Endothelial cell of hepatic sinusoid (primary cell): Measurements from ENCODE around the gene MSANTD2.

ENCODE experiments used
- in situ Hi-C: cut with HindIII; loops from 2 replicates; pipeline ENCODE4 v1.10.0; 2017; ENCODE audit warnings: low sequenced_read_pairs

The MSANTD2 gene

GRCh38 chr11:124756753-124757227 is 43.4 kb downstream of the MSANTD2 start:
- in situ Hi-C loops, result no loop called here

- in situ Hi-C loops, result no loop called here
Observed at GRCh38 chr11:124756033-124756752, 44.0 kb downstream of the MSANTD2 start.

DNA sequence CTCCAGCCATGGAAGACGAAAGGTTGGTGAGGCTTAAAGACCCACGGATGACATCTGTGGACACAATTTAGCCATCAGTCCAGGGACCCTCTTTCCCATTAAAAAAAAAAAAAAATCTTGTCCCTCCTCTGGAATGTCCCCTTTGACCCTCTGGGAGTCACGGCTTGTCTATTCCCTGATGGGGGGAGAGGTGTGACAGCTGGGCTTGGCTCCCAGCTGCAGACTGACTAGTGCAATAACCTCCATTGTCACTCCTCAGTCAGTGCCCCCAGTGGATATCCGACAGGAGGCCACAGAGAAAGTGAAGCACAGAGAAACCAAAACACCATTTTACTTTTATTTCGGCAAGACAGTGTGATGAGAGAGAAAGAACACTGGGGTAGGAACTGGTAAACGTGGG is 45.5 kb downstream of the MSANTD2 start:
- in situ Hi-C loops, result no loop called here

DNA sequence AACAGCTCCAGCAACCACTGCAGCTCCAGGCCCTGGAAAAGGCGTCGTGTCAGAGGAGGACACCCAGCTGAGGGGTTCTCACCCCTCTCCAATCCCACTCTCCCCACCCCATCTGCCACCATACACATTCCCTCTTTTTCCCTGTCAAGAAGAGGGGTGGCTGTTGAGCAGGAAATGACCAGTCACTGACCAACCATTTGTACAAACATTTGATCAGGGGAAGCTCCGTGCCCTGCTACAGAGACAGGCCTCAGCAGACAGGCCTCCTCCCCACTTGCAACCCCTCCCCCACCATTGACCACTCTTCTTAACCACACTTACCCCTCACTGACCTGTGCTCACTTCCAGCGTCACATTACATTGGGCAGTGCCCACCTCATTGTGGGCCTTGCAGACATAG is 45.9 kb downstream of the MSANTD2 start:
- in situ Hi-C loops, result no loop called here

DNA sequence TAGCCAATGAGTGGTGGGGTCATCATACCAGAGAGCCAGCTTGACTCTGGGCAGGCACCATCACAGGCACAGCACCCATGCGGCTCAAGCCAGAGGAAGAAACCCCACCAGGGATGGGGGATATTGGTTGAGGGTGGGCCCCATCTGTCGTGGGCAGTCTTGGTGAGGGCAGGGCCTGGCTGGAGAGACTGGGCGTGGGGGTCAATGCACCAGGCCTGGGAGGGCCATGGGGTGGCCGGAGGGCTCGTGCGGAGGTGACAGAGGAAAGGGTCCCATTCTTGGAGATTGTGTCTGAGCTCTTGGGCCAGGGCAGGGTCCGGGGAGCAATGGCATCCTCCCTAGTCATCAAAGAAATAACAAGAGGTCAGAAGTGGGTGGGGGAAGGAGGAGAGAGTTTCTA is 46.6 kb downstream of the MSANTD2 start:
- in situ Hi-C loops, result no loop called here

- in situ Hi-C loops, result no loop called here
Observed at GRCh38 chr11:124753205-124753604, 47.0 kb downstream of the MSANTD2 start.

- in situ Hi-C loops, result no loop called here
Observed at GRCh38 chr11:124752471-124753102, 47.6 kb downstream of the MSANTD2 start.

GRCh38 chr11:124751741-124752470 is 48.3 kb downstream of the MSANTD2 start, which contains the start of gene VSIG2:
VSIG2 (minus strand) TSS chr11:124752255; CDS start chr11:124752137, 118 bp downstream.
- in situ Hi-C loops, result no loop called here

GRCh38 chr11:124751391-124751740 is 48.8 kb downstream of the MSANTD2 start:
- in situ Hi-C loops, result no loop called here

GRCh38 chr11:124749912-124750311 is 50.3 kb downstream of the MSANTD2 start:
- in situ Hi-C loops, result no loop called here

- in situ Hi-C loops, result no loop called here
Observed at GRCh38 chr11:124748481-124749343, 51.5 kb downstream of the MSANTD2 start.

DNA sequence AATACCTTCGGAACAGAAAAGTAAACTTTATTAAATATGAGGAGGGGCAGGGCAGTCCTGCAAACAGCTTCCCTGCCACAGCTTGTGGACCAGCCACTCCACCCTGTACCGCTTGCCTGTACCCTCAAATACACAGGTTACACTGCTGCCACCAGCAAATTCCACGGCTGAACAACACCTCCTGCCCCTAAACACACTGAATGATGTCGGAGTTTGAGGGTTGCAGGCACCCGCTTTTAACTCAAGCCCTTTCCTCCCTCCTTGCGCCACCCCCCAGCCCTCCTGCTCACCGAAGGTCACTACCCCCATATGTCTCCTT is 52.1 kb downstream of the MSANTD2 start:
- in situ Hi-C loops, result no loop called here

DNA sequence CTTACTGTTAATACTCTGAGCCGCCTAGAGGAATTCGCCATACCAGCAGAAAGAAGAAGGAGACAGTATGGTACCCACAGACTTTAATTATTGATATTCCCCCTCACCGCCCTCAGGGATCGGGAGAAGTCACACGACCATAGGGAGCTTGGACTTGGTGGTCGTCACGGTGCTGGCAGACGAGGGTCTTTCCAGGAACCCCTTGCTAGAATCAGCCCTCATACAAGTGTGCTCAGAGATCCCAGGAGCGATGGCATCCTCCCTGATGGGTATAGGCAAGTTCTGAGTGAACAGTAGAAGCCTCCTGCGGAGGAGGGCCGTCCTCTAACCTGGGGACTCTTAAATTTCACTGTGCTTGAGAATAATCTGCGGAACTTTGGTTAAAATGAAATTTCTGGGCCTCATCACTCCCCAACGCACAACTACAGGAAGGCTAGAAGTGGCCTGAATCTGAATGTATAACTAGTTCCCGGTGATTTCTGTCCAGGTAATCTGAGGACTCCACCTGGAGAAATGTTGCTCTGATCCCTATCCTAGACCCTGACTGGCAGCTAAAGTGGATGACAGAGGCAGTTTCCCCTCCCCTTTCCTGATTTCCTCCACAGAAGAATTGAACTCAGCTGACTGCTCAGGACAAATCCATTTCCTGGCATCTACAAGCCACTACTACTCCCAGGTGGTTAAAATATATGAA is 52.7 kb downstream of the MSANTD2 start:
- in situ Hi-C loops, result no loop called here

DNA sequence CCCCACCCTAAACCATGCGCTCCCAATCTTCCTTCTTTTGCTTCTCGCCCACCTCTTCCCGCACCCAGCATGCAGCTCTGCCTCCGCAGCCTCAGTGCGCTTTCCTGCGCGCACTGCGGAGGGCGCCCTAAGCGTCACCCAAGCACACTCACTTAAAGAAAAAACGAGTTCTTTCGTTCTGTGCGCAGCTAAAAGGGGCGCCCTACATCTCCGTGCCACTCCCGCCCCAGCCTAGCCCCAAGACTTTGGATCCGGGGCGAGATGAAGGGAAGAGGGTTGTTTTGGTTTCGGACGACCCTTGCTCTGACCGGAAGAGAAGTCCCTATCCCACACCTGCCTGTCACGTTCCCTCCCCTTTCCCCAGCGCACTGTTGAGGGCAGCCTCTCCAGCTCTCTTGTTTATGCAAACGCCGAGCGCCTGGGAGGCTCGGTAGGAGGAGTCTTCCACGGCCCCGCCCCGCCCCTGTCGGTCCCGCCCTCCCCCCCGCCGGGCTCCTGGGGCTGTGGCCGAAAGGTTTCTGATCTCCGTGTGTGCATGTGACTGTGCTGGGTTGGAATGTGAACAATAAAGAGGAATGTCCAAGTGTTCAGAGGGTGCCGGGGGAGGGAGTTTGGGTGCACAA is 53.5 kb downstream of the MSANTD2 start:
- in situ Hi-C loops, result no loop called here

DNA sequence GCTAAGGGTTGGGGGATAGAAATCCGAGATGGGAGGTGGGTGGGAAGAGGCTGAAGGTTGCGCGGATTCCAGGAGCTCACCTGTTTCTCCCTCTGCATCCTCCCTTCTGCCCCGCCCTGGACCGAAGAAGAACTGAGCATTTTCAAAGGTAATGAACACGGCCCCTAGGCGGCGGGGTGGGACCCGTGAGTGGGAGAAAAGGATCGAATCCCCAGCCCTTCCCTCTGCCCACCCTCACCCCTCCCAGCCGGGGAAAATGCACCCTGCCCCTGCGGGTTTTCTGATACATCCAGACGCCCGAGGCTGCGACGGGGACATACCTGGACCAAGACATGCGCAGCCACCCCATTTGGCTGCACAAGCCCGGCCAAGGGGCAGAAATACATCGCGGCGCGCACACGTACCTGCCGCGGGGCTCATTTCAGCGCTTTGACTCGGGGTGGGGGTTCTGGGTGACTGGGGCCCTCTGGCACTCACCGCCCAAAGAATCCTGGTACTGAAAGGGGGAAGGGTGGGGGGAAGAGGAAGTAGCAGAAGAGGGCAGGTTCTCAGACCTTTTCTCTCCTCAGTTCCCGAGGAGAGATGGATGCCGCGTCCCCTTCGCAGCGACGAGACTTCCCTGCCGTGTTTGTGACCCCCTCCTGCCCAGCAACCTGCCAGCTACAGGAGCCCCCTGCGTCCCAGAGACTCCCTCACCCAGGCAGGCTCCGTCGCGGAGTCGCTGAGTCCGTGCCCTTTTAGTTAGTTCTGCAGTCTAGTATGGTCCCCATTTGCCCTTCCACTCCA is 54.2 kb downstream of the MSANTD2 start:
- in situ Hi-C loops, result no loop called here

- in situ Hi-C loops, result no loop called here
Observed at GRCh38 chr11:124745270-124745834, 54.9 kb downstream of the MSANTD2 start.

- in situ Hi-C loops, result loop anchor here (5.0 kb wide), 1 partner anchor 46 kb away; no protein-coding TSS in a partner anchor
Observed at GRCh38 chr11:124743050-124743449, 57.2 kb downstream of the MSANTD2 start.

- in situ Hi-C loops, result loop anchor here (5.0 kb wide), 1 partner anchor 45 kb away; no protein-coding TSS in a partner anchor
Observed at GRCh38 chr11:124742555-124742954, 57.7 kb downstream of the MSANTD2 start.
